Stimulated activated CD4-positive, alpha-beta T cell treated with anti-CD3 and anti-CD28 coated beads, Interleukin-2, amount 100 ng/mL, for 24 hours (primary cell): Measurements from ENCODE around the gene LRMDA.
"Not testable (repeated sequence)": the region's sequence is repeated elsewhere in the genome, so short reads cannot be mapped to it uniquely, and the experiment has no call there.

Source experiments
- DNase-seq, 2 donors: peaks; one replicate each; pipeline ENCODE4 v3.0.0-alpha.2; 2020

The LRMDA gene

GRCh38 chr10:75616874-75617478, 185.6 kb downstream of the LRMDA start:
- no peak for DNase-seq

- no peak for DNase-seq
These were observed 186.2 kb downstream of the LRMDA start for GRCh38 chr10:75617485-75618155.

GRCh38 chr10:75619635-75620034, 188.2 kb downstream of the LRMDA start:
- DNase-seq = no peak

GRCh38 chr10:75620356-75620755, 188.9 kb downstream of the LRMDA start:
- DNase-seq = no peak

GRCh38 chr10:75621003-75621402, 189.6 kb downstream of the LRMDA start:
- not testable (repeated sequence) for DNase-seq

DNA sequence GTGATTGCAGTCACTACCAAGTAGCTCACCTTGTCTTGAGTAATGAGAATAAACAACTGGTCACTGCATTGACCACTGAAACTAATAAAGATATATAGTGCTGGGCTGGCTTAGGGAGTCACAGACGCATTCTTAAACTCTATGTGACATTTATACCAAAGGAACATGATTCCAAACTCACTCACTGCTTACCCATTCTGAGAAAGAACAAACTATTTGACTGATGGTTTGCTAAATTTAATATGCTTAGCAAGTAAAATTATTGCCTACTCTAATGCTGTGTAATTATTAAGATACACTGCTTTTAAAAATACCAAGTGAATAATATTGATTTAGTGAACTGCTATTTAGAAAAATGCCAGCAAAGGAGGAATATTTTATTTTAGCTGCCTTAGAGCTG, 191.1 kb downstream of the LRMDA start:
- DNase-seq = no peak

- no peak for DNase-seq
These were observed 192.1 kb downstream of the LRMDA start for GRCh38 chr10:75623310-75624093.

DNA sequence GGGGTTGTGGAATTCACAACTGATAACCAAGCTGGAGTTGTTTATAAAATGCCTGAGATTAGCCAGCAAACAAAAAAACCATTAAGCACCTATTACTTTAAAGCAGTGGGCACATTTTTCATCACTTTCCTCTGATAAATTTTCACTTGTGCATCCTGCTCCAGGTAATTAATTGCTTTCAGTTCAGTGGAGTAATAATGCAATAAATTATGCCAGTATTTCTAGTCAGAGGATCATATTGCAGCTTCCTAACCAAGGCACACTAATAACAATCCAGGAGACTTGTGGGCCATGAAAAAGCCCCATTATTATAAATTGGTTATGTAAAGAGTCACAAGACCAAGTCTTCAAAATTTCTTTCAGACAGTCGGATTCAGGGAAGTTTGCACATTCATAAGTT, 193.2 kb downstream of the LRMDA start:
- DNase-seq = no peak

GRCh38 chr10:75630746-75631145, 199.3 kb downstream of the LRMDA start:
- DNase-seq = no peak

DNA sequence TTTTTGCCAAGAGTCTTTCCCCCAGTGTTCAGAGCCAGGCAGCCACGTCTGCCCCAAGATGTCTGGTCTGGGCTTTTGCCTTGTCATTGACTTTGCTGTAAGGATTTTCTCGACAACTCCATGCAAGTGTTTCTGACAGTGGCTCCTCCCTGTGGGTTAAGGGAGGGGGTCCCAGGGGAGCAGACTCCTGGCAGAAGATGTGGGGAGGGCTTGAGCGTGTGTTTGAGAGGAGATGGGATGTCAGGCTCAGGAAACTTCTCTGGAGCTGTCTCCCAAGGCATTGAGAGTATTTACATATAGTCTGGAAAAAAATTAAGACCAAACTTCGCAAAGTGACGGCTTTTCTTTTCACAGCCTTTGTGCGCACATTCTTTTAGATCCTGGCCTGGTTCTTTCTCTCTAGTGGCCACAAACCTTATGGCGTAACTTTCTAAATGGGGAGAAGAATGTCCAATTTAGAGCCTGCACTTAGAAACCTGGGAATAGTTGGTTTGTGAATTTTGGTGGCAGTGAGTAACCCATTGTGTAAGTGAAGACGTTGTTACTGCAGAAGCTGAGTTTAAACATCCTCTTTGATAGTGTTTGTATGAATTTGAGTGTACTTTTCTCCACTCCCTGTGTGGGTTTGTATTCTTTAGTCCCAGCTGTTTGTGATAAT, 201.5 kb downstream of the LRMDA start:
- no peak for DNase-seq

- DNase-seq = no peak
These were observed 202.1 kb downstream of the LRMDA start for GRCh38 chr10:75633568-75633967.

- DNase-seq = no peak
These were observed 203.5 kb downstream of the LRMDA start for GRCh38 chr10:75634947-75635346.

DNA sequence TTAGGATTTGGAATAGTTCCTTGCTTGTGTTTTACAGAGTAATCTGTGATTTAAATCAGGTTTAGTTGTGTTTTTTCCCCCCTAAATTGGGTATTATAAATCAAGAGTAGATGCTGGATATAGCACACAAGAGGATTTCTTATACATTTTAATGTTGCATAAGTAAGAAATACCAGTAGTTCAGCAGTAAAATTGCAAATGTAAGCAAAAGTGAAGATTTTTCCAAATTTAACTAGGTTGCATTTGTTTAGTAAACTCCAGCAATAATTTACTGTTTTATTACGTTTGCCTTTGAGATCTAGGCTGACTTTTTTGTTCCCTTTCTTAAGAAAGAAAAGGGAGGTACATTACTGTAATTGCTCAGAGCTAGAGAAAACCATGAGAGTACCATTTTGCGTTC, 207.3 kb downstream of the LRMDA start:
- DNase-seq = no peak

GRCh38 chr10:75639736-75640135, 208.3 kb downstream of the LRMDA start:
- DNase-seq = no peak

DNA sequence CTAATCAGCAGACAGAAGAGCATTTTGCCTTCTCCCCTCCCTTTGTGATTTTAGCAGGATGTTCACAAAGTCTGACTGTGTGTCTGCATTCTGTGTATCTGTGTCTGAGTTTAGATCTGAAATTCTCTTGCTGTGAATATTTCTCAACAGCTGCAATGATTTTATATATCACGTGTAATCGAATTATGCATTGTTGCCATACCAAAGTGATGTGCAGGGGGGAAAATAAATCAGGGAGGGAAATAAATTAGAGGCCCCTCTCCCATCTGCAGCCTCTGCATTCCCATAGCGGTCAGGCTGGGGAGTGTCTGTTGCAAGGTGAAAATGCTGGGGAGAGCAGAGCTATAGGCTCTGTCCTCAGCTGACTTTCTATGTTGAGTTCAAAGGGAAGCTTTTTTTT, 209.0 kb downstream of the LRMDA start:
- no peak for DNase-seq

GRCh38 chr10:75640803-75641202, 209.4 kb downstream of the LRMDA start:
- no peak for DNase-seq

GRCh38 chr10:75643405-75643804, 212.0 kb downstream of the LRMDA start:
- no peak for DNase-seq

DNA sequence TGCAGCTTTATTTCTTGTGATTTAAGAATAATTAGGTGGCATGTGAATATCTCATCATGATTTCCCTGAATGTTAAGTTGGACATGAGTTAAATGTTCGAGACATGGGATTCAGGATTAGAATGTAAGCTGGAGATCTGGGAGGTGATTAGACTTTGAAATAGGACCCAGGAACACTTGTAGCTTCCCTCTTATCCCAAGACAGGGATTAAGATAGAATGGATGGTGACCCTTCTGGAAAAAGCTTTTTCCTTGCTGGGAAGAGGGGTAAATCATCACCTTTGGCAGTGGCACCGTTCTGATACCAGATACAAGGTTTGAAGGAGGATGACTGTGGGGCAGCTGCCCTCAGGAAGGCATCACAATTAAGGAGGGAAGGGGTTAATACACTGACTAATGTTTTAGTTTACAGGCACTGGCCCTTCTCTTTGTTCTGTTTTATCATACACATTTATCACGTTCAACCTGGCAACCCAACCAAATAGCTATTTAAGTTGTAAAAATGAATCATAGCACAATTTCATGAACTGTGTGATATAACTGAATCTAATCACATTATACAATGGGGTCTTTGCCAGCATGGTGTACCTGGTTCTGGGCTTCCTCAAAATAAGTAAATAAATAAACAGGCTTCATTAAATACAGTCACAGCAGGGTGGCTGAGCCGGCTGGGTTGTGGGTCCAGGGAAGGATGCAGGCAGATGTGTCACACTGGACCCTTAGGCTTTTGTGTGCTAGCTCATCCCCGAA, 212.7 kb downstream of the LRMDA start:
- DNase-seq = no peak

GRCh38 chr10:75645704-75646103, 214.3 kb downstream of the LRMDA start:
- DNase-seq = no peak

- no peak for DNase-seq
These were observed 214.9 kb downstream of the LRMDA start for GRCh38 chr10:75646218-75646915.

GRCh38 chr10:75646916-75647315, 215.5 kb downstream of the LRMDA start:
- no peak for DNase-seq

- DNase-seq = no peak
These were observed 216.3 kb downstream of the LRMDA start for GRCh38 chr10:75647675-75648074.
